Stimulated activated CD4-positive, alpha-beta T cell treated with anti-CD3 and anti-CD28 coated beads, Interleukin-4, amount 100 ng/mL, for 48 hours (primary cell): ENCODE results near the gene ZNF579.
A peak's percentile ranks its signal among the peaks of the same experiment; 100 is the strongest.

ENCODE experiments used
- DNase-seq, 2 donors: peaks; one replicate each; pipeline ENCODE4 v3.0.0-alpha.2; 2020; ENCODE audit warnings: low read depth in 2 of 2

Gene ZNF579

GRCh38 chr19:55611983-55612645 is 31.5 kb upstream of the ZNF579 start:
- no peak for DNase-seq

DNA sequence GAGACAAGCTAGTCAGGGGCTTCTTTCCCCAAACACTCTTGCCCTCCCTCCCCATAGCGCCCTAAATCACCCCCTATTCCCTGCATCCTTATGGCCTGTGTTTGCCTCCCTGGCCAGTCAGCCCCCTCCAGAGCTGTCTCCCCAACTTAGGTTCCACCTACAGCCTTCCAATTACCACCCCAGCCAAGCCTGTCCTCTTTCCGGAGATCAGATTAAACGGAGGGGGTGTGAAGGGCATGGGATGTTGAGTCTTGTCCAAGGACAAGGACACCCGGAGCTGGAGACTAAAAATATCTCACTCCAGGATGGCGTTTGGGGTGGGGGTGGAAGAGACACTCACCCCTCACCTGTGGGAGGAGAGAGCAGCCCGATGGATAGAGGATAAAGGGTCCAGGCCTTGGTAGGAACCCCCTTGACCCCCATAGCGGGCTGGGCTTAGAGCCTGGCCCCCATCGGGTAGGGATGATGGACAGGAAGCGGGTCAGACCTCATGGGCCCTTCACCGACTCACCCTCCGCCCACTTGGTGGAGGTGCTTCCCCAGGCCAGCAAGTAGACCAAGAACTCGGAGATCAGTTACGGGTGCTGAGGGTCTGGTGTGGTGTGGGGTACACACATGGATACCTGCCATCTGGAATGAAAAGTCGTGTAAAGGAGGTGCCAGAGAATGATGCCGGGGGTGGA is 30.8 kb upstream of the ZNF579 start:
- no peak for DNase-seq

DNA sequence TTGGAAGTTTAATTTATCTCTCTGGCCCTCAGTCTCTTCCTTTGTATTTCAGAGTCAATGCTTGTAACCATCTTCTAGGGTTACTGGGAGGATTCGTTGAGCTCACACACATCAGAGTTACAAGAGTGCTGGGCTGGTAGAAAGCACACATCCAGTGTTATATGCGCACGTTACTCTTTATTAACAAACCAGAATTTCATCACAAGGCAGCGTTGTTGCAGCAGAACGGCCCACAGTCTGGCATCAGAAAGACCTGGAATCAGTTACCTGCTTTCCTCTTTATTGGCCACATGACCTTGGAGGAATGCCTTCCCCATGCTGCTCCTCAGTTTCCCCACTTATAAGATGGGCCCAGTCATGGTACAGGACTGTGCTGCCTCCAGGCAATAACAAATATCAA is 28.7 kb upstream of the ZNF579 start:
- no peak for DNase-seq

- no peak for DNase-seq
Measured at GRCh38 chr19:55606817-55607216, 26.2 kb upstream of the ZNF579 start.

- no peak for DNase-seq
Measured at GRCh38 chr19:55606471-55606787, 25.8 kb upstream of the ZNF579 start.

DNA sequence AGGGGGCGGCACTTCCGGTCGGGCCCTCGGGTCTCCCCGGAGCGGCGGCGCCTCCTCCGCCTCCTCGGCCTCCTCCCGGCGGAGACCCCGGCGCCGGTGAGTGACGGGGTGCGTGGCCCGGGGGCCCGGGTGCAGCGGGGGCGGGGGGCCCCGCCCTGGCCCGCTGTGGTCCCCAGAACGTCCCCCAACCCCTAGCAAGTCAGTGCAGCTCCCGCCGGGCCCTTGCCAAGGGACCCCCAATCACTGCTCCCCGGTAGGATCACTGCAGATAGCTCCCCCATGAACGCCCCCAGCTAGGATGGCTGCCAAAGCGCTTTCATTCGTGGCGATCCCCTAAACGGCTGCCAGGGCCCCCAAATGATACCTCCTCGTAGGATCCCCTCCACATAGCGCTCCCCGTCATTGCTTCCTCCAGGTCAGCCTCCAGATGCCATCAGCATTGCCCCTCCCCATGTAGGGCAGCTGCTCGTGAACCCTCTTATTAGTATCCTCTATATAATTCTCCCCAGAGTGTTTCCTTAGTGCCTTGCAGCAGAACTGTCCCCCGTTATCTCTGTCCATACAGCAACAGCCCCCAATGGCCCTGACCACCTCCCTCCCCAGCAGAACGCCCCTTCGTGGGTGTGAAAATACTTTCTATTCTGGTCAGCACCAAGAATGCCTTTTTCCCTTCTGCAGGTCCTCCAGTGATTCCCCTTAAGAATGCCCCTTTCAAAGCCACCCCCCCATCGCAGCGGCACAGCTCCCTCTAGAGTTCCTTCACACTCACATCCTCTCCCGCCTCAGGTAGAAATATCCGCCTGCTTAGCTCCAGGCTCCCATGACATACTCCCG is 25.2 kb upstream of the ZNF579 start, which contains the start of gene ZNF865:
TSS of gene ZNF865 (plus strand) at position 11 of the 834 bp plus-strand sequence. CDS start 7,972 bp downstream, outside the sequence.
- peak; percentile 58 to 66 for DNase-seq

DNA sequence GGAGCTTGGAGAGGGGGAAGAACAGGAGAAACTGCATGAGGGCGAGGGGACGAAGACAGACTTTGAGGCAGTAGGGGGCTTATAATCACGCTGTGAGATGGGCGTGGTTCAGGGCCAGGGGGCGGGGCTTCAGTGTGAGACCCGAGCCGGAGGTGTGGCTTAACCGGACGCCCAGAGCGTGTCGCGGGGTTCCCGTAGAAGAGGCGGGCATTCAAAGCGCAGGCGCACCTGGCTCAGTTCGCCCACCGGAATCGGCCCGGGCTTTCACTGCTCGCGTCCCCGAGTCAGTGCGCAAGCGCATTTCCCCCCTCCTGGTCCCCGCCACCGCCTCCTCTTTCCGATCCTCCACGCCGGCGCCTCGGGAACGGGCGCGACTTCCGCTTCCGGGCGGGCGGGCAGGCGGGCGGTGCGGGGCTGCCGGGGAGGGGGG is 24.6 kb upstream of the ZNF579 start:
- peak; percentile 98 to 99 for DNase-seq

- no peak for DNase-seq
Measured at GRCh38 chr19:55603581-55604292, 23.1 kb upstream of the ZNF579 start.

DNA sequence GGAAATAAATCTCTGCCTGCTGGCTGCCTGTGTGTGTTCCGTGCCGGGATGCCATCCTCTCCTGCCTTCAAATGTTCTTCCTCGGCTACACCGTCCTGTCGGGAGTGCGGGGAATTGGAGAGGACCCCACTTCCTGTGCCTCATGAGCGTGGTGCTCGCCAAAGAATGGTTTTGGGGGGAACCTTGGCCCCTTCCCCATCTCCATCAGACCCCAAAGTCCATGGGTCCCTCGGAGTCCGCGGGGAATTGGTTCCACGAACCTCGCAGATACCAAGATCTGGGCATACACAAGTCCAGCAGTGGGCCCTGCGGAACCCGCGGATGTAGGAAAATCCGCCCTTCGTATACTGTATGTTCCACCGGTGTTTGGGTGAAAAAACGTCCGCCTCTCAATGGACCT is 22.5 kb upstream of the ZNF579 start:
- DNase-seq, result no peak

DNA sequence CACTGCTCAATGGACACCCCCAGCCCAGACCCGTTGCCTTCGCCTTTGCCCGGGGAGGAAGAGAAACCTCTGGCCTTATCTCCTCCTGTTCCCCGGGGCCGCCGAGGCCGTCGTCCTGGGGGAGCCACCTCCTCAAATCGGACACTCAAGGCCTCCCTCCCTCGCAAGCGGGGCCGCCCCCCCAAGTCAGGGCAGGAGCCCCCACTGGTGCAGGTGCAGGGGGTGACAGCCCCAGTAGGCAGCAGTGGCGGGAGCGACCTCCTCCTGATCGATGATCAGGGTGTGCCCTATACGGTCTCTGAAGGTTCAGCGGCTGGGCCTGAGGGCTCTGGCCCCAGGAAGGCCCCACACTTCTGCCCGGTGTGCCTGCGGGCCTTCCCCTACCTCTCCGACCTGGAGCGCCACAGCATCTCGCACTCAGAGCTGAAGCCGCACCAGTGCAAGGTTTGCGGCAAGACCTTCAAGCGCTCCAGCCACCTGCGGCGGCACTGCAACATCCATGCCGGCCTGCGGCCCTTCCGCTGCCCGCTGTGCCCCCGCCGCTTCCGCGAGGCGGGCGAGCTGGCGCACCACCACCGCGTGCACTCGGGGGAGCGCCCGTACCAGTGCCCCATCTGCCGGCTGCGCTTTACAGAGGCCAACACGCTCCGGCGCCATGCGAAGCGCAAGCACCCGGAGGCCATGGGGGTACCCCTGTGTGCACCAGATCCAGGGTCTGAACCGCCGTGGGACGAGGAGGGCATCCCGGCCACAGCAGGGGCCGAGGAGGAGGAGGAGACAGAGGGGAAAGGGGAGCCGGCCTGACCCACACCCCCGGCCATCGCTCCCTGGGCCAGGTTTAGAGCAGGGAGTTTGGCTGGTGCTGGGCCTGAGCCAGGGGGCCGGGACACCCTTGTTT is 21.7 kb upstream of the ZNF579 start:
- no peak for DNase-seq

DNA sequence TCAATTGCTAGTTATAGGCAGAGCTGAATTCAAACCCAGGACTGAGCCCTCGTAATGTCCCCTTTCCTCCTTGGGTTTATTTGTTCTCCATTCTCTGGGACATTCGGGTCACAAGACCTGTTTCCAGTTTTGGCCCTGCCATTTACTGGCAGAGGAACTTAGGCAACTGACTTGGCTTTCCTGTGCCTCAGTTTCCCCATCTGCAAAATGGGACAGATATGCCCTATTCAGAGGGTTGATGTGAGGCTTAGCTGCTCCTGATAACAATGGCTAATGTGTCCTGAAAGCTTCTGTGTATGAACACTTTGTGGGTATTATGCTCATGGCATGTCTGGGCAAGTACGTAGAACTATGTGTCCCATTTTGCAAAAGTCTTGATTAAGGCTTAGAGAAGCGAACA is 20.4 kb upstream of the ZNF579 start:
- no peak for DNase-seq

- DNase-seq, result no peak
Measured at GRCh38 chr19:55600662-55601028, 20.0 kb upstream of the ZNF579 start.

DNA sequence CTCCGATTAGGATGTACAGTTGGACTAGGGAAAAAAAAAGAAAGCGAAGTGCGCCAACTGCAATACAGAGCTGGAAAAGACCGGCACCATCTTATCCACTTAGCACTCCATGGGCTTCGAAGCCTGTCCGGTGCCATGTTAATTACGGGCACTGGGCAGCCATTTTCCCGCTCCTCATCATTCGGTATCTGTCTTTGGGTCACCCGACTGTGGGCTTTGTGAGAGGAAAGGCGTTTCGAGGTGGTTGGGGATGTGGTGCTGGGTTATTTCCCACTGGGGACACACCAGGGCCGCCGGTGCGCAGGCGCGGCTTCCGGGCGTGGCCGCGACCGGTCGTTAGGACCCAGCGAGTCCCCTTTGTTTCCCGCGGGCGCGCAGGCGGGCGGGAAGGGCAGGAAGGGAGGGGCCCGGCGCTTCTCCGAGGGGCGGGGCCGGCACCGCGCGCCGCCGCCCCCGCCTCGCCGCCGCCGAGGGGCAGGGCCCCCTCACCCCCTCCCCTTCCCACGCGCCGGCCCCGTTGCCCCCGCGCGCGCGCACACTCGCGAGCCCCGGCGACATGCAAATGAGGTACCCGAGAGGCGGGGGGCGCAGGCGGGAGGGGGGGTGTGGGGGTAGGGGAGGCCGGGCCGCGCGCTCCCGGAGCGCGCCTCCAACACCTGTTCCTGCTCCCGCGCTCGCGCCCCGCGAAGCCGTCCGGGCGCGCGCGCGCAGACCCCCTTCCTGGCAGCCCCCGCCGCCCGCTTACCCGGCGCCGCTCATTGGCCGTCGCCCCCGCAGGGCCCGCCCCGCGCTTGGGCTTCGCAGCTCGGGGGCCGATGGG is 19.4 kb upstream of the ZNF579 start, which contains the start of gene ZNF524:
TSS of gene ZNF524 (plus strand) at position 447 of the 820 bp plus-strand sequence. CDS start 1,825 bp downstream, outside the sequence.
- peak; percentile 66 to 84 for DNase-seq

GRCh38 chr19:55599468-55599841 is 18.8 kb upstream of the ZNF579 start, which contains the start of gene FIZ1:
Gene FIZ1 (minus strand): TSS chr19:55599517. CDS start chr19:55597865, 1,652 bp downstream.
- peak; percentile 94 to 95 for DNase-seq

DNA sequence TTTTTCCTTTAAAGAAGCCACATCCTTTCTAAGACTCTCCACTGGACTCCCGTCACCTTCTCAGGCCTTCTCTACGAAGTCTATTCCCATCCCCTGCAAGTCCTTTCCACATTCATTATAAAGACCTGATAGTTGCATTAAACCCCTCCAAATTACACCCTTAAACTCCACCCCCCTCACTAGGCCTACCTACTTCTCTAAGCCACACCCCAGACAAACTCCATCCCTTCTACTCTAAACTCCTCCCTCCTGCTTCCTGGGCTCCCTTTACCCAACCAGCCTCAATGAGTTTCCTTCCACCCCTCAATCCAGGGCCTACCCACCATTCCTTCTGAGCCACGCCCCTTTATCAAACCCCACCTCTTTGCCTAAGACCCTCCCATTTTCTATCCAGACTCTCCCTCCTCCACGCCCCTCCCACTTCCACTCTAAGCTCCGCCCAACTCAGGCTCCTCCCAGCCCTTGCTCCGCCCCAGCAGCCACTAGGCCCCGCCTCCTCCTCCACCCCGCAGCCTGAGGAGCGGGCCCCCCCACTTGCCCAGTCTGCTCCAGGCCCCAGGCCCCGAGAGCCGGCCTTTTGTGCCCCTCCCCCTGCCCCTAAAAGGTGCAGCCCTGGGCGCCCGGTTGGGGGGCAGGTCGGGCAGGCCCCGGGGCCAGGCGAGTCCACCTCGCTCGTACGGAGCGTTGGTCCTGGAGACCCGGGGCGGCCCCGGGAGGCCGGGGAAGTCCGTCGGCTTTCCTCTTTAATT is 18.2 kb upstream of the ZNF579 start:
- peak; percentile 87 to 97 for DNase-seq

DNA sequence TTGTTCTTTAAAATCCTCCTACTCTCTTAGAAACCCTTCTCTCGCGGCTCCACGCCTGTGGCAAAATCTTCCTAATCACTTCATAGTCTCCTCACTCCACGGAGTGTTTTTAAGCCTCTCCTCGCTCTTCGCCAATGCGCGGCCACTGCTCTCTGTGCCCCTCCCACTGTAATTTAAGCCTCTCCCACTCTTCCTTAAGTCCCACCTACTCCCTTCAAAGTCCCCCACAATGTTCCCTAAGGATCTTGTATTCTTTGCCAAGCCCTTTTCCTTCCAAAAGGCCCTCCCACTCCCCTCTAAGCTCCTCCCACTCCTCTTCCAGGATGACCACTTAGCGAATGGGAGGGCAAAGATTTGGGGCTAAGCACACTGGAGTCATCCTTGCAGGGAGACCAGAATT is 17.4 kb upstream of the ZNF579 start:
- no peak for DNase-seq

DNA sequence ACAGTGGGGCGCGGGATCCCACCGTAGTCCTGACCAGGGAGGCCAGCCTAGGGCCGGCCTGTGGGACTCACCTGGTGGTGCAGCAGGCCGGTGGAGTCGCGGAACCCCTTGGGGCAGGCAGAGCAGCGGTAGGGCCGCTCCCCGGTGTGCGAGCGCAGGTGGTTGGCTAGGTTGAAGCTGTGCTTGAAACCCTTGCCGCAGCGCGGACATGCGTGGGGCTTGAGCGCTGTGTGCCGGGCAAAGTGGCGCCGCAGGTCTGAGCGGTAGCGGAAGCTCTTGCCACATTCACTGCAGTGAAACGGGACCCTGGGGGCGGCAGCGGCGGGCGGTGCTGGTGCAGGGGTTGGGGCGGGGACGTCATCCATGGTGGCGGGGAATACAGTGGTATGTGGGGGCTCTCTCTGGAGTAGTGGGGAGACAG is 16.9 kb upstream of the ZNF579 start:
- no peak for DNase-seq

DNA sequence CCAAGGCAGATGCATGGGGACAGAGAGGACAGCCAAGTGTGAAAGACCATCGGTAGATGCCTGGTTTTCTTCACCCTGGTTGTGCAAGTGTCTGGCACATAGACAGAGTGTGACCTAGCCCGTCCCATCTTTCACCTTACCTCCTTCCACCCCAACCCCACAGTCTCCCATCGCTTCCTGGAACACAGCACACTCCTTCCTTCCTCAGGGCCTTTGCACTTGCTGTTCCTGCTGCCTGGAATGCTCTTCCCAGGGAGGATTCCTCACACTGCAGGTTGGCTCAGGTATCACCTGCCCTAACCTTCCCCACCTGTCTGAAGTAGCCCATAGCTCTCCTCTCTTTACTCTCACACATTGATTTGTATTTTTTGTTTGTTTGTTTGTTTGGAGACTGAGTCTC is 15.7 kb upstream of the ZNF579 start:
- no peak for DNase-seq

DNA sequence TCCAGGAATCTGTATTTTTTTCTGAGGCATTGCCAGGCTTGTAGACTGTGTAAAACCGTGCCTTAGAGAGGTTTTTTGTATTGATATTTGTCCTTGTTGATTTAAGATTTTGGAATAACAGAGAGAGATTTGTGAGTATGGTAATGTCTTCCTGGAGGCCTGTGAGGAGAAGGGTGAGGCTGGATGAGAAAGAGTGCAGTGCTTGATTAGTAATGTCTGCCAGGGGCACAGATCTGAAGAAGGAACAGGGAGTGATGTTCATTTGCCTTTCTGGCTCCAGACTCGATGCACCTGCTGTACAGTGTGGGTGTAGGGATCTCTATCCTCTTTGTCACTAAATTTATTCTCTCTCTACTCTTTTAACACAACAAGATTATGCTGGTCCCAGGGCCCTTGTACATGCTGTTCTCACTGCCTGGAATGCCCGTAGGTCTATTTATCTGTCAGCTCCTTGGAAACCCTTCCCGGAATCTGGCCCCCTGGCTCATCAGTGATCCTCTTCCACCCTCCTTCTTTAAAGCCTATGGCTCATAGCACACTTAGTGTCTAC is 14.4 kb upstream of the ZNF579 start:
- DNase-seq, result no peak
